ENCODE results near the gene PMPCA.
"Not testable (repeated sequence)": the region's sequence is repeated elsewhere in the genome, so short reads cannot be mapped to it uniquely, and the experiment has no call there.

The PMPCA gene

GRCh38 chr9:136416427-136416826, 6.0 kb downstream of the PMPCA start:
- no peak for DNase-seq

GRCh38 chr9:136416914-136417313, 6.5 kb downstream of the PMPCA start:
- no peak for DNase-seq

- no peak for DNase-seq
Observed at GRCh38 chr9:136418182-136419091, 8.0 kb downstream of the PMPCA start.

- no peak for DNase-seq
Observed at GRCh38 chr9:136419092-136419420, 8.6 kb downstream of the PMPCA start.

GRCh38 chr9:136421791-136422190, 11.3 kb downstream of the PMPCA start:
- no peak for DNase-seq

GRCh38 chr9:136422876-136423275, 12.4 kb downstream of the PMPCA start:
- no peak for DNase-seq

- DNase-seq, result no peak
Observed at GRCh38 chr9:136423432-136424146, 13.1 kb downstream of the PMPCA start.

GRCh38 chr9:136424750-136425362, 14.4 kb downstream of the PMPCA start:
- no peak for DNase-seq

- not testable (repeated sequence) for DNase-seq
Observed at GRCh38 chr9:136425367-136425766, 14.9 kb downstream of the PMPCA start.

GRCh38 chr9:136426787-136427186, 16.3 kb downstream of the PMPCA start:
- no peak for DNase-seq

- no peak for DNase-seq
Observed at GRCh38 chr9:136429075-136429628, 18.7 kb downstream of the PMPCA start.

- DNase-seq, result no peak
Observed at GRCh38 chr9:136429683-136430491, 19.4 kb downstream of the PMPCA start.

- DNase-seq, result no peak
Observed at GRCh38 chr9:136430588-136431234, 20.3 kb downstream of the PMPCA start.

- DNase-seq, result no peak
Observed at GRCh38 chr9:136431782-136432350, 21.4 kb downstream of the PMPCA start.

- no peak for DNase-seq
Observed at GRCh38 chr9:136432591-136432990, 22.1 kb downstream of the PMPCA start.

- DNase-seq, result no peak
Observed at GRCh38 chr9:136433043-136433715, 22.7 kb downstream of the PMPCA start.

GRCh38 chr9:136433849-136434579, 23.6 kb downstream of the PMPCA start:
- no peak for DNase-seq

GRCh38 chr9:136434580-136435169, 24.2 kb downstream of the PMPCA start:
- no peak for DNase-seq

GRCh38 chr9:136436055-136436634, 25.7 kb downstream of the PMPCA start:
- no peak for DNase-seq

GRCh38 chr9:136437430-136437829, 27.0 kb downstream of the PMPCA start:
- no peak for DNase-seq
